ENCODE measurements around the gene RACK1. TPM values are rescaled to one million over a fixed set of nuclear protein-coding genes. Genes with fewer than 3 reads are reported as not detected.
"Not testable (repeated sequence)": the region's sequence is repeated elsewhere in the genome, so short reads cannot be mapped to it uniquely, and the experiment has no call there.

RACK1 gene
- total and polyA plus RNA-seq, 8 donors, result 1,244 to 3,083 (median 2,960) TPM

GRCh38 chr5:181218795-181219124, 24.9 kb downstream of the RACK1 start:
- Histone ChIP-seq H3K4me3 (peak overlapping the region; percentile 23 to 39), H3K27me3 (peaks cover 0 to 23% of the 10 kb centered on the region in 2 donors), H3K36me3 (no peaks in the 10 kb centered on the region), H3K27ac (peak overlapping the region in 1 of 2 donors; percentile 49), H3K9me3 (no peaks in the 10 kb centered on the region), H3K4me1 (peaks cover 0 to 40% of the 10 kb centered on the region in 2 donors)
- ATAC-seq (no peak), DNase-seq (no peak)
- no peak for TF ChIP-seq CTCF (IDR thresholded peaks at IDR 0.05)
- intact Hi-C loops (cut with DNase I), result no loop called here

- no peak for TF ChIP-seq CTCF (IDR thresholded peaks at IDR 0.05)
- H3K27me3 ChIP-seq, result peaks cover 0 to 23% of the 10 kb centered on the region in 2 donors
- H3K4me3 ChIP-seq, result peak overlapping the region; percentile 35 to 39
- DNase-seq (no peak), ATAC-seq (peak; percentile 18)
- intact Hi-C loops (cut with DNase I), result no loop called here
- no peaks in the 10 kb centered on the region for H3K9me3 ChIP-seq
- no peaks in the 10 kb centered on the region for H3K36me3 ChIP-seq
- H3K4me1 ChIP-seq, result peaks cover 0 to 40% of the 10 kb centered on the region in 2 donors
- peak overlapping the region; percentile 39 to 49 for H3K27ac ChIP-seq
Observed at GRCh38 chr5:181217803-181218062, 26.0 kb downstream of the RACK1 start.

GRCh38 chr5:181217111-181217802, 26.4 kb downstream of the RACK1 start:
- intact Hi-C loops (cut with DNase I), result no loop called here
- TF ChIP-seq CTCF (IDR thresholded peaks at IDR 0.05), result no peak
- DNase-seq, result peak in 2 of 4 donors; percentile 53 to 54

GRCh38 chr5:181215997-181216989, 27.4 kb downstream of the RACK1 start:
- DNase-seq (no peak), ATAC-seq (no peak)
- Histone ChIP-seq H3K27ac (no peak overlapping the region), H3K36me3 (no peaks in the 10 kb centered on the region), H3K4me3 (peak overlapping the region; percentile 35 to 39), H3K4me1 (peaks cover 0 to 33% of the 10 kb centered on the region in 2 donors), H3K27me3 (peaks cover 0 to 23% of the 10 kb centered on the region in 2 donors), H3K9me3 (no peaks in the 10 kb centered on the region)
- intact Hi-C loops (cut with DNase I), result no loop called here
- TF ChIP-seq CTCF (IDR thresholded peaks at IDR 0.05), result no peak

More at GRCh38 chr5:181217111-181217802, 26.4 kb downstream of the RACK1 start:
- no peaks in the 10 kb centered on the region for H3K36me3 ChIP-seq
- H3K27me3 ChIP-seq, result peaks cover 0 to 23% of the 10 kb centered on the region in 2 donors
- no peaks in the 10 kb centered on the region for H3K9me3 ChIP-seq
- H3K4me1 ChIP-seq, result peaks cover 0 to 40% of the 10 kb centered on the region in 2 donors
- peak; percentile 42 for ATAC-seq
- peak overlapping the region; percentile 35 to 39 for H3K4me3 ChIP-seq
- peak overlapping the region; percentile 39 to 49 for H3K27ac ChIP-seq

- DNase-seq, result peak in 1 of 4 donors; percentile 15
- H3K4me1 ChIP-seq, result peaks cover 0 to 33% of the 10 kb centered on the region in 2 donors
- H3K27ac ChIP-seq; H3K4me3 ChIP-seq; H3K36me3 ChIP-seq; ATAC-seq; intact Hi-C loops (cut with DNase I); H3K9me3 ChIP-seq: not testable (repeated sequence)
- peaks cover 0 to 23% of the 10 kb centered on the region in 2 donors for H3K27me3 ChIP-seq
Observed at GRCh38 chr5:181214249-181214648, 29.5 kb downstream of the RACK1 start.
